HG02610 (cell line): Measurements from ENCODE around the gene THSD7B.
"Not testable (repeated sequence)": the region's sequence is repeated elsewhere in the genome, so short reads cannot be mapped to it uniquely, and the experiment has no call there.

Experiments
- ATAC-seq: cut with Tn5 transposase; IDR thresholded peaks from one replicate; pipeline ENCODE4 v1.9.1; 2021; ENCODE audit warnings: mild to moderate bottlenecking, moderate library complexity; ENCODE audit not compliant: unreplicated experiment

The THSD7B gene

DNA sequence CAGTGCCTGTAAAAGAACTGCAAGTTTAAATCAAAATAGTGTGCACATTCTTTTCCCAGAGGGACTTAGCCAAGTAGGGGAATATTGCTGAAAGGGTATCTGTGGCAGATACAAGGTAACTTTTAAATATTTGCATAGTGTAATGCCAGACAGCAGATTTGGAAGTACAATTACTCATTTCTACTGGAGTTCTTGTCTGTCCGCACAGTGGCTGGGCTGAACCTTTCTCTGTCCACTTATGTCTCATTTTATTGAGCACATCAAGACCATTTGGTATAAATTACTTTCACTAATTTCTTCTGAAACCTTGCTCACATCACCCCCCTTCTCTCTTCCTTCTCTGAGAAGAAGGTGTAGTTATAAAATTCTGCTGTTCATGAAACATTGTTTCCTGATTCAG is 271.3 kb downstream of the THSD7B start:
- ATAC-seq = no peak

GRCh38 chr2:137039482-137040152 is 274.3 kb downstream of the THSD7B start:
- ATAC-seq = no peak

DNA sequence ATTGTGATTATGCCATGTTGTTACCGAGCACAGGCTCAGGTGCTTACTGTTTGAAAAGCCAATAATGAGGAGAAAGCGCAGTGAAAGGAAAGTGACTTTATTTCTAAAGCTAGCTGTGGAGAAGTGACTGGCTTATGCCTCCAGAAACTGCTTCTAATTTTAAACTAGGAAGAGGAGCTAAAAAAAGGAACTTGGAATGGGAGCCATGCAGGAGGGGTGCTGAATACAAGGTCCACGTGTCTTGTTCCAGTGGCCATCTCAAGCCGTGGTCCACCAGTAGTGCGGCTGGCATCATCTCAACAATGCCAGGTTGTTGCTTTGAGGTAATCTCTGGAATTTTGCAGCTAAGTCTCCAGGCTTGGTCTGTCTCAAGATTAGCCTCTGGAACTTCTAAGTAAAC is 282.0 kb downstream of the THSD7B start:
- no peak for ATAC-seq

GRCh38 chr2:137048455-137048854 is 283.1 kb downstream of the THSD7B start:
- no peak for ATAC-seq

- no peak for ATAC-seq
Observed at GRCh38 chr2:137049518-137049917, 284.2 kb downstream of the THSD7B start.

- ATAC-seq = no peak
Observed at GRCh38 chr2:137050949-137051348, 285.6 kb downstream of the THSD7B start.

GRCh38 chr2:137051778-137052398 is 286.5 kb downstream of the THSD7B start:
- no peak for ATAC-seq

GRCh38 chr2:137056704-137057103 is 291.4 kb downstream of the THSD7B start:
- no peak for ATAC-seq

DNA sequence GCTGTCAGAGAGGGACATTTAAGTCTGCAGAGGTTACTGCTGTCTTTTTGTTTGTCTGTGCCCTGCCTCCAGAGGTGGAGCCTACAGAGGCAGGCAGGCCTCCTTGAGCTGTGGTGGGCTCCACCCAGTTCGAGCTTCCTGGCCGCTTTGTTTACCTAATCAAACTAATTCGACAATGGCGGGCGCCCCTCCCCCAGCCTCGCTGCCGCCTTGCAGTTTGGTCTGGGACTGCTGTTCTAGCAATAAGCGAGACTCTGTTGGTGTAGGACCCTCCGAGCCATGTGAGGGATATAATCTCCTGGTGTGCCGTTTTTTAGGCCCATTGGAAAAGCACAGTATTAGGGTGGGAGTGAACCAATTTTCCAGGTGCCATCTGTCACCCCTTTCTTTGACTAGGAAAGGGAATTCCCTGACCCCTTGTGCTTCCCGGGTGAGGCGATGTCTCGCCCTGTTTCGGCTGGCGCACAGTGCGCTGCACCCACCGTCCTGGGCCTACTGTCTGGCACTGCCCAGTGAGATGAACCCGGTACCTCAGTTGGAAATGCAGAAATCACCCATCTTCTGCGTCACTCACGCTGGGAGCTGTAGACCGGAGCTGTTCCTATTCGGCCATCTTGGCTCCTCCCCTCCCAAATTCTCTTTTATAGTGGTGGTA is 310.9 kb downstream of the THSD7B start:
- ATAC-seq = not testable (repeated sequence)

DNA sequence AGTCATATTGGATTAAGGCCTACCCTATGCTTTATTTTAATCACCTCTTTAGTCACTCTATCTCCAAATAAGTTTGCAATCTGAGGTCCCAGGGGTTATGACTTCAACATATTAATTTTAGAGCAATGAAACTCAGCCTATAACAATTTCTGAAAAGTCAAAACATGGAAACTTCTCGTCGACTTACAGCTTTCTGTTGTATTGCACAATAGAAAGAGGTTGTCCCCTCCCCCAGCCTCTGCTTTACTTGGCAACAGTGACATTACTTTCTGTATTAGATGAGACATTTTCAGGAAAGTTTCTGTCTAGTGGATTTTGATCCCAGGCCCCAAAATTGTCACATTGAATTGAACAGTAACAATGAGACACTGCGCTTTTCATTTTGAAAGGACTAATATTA is 326.4 kb downstream of the THSD7B start:
- ATAC-seq = no peak

DNA sequence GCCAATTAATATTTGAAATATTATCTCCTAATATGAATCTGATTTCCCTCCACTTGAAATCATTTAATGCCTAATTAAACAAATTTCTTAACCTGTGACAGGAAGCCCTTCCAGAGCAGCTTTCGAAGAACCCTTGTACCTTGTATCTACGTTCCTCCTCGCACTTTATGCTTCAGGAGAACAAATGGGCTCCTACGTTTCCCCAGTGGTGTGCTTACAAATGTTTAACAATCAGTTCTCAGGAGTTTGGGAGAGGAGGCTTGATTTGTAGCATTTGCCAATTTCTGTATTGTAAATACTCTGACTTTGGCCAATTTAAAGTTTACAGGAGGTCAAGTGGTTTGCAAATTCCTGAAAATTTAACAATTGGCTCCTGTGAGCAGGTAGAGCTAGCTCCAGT is 327.8 kb downstream of the THSD7B start:
- no peak for ATAC-seq

- no peak for ATAC-seq
Observed at GRCh38 chr2:137096187-137096586, 330.8 kb downstream of the THSD7B start.

DNA sequence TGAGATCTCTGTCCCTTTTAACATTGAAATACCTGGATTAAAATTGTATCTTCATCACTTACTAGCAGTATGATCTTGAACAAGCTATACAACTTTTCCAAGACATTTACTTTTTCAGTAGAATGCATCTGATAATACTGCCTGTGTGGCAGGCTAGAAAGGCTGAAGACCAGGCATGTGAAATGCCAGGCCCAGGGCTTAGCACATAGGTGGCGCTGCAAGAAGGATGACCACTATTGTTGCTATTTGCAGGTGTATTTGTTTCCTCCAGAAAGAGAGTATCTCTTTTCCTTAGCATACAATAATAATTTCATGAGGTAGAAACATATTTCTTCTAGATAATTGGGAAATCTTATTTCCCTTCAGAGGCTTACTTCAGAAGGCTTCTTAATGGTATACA is 331.3 kb downstream of the THSD7B start:
- ATAC-seq = no peak

DNA sequence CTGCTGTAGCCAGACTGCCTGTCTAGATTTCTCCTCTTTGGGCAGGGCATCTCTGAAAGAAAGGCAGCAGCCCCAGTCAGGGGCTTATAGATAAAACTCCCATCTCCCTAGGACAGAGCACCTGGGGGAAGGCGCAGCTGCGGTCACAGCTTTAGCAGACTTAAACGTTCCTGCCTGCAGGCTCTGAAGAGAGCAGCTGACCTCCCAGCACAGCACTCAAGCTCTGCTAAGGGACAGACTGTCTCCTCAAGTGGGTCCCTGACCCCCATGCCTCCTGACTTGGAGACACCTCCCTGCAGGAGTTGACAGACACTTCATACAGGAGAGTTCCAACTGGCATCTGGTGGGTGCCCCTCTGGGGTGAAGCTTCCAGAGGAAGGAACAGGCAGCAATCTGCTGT is 336.5 kb downstream of the THSD7B start:
- not testable (repeated sequence) for ATAC-seq

DNA sequence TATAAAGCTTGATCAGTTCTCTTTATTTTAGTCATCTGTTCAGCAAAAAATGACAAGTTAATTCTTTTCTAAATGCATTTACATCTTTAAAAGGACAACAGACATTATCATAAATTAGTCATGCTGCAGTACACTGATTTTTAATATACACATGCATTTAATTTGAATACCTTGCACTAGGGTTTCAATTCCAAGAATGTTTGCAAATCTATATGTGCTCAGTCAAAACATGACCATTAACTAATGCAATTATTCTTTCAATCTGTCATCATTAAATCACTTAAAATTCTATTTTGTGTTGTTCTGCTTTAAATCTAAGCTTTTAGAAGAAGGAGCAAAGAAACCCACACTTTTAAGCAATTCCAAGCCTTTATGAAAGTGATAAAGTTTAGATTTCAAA is 342.6 kb downstream of the THSD7B start:
- ATAC-seq = no peak

- no peak for ATAC-seq
Observed at GRCh38 chr2:137111896-137112295, 346.6 kb downstream of the THSD7B start.

DNA sequence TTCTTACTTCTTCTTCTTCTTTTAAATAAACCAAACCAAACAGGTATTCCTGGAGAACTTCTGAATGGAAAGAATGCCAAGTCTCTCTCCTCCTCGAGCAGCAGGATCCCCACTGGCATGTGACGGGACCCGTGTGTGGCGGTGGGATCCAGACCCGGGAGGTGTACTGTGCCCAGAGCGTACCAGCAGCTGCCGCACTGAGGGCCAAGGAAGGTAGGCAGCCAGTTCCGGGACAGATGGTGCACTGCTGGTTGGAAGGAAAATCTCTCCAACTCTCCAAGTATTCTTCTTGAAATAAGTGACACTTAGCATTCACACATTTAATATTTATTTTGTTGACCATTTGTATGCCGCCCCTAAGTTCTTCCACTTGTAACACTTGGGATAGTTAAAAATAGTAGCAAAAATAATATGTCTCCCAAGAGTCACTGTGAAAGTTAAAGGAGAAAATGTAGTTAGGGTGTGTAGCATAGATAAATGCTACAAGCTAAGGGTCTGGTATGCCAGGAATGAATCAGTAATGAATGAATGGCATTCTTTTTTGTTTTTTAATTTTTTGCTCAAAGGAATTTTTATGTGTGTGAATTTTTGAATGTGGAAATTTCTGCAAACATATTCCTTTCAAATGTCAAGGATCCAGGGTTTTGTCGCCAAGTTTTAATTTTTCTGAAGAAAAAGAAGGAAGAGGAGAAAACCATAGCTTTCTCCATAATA is 349.9 kb downstream of the THSD7B start:
- no peak for ATAC-seq

- no peak for ATAC-seq
Observed at GRCh38 chr2:137115795-137116089, 350.4 kb downstream of the THSD7B start.

DNA sequence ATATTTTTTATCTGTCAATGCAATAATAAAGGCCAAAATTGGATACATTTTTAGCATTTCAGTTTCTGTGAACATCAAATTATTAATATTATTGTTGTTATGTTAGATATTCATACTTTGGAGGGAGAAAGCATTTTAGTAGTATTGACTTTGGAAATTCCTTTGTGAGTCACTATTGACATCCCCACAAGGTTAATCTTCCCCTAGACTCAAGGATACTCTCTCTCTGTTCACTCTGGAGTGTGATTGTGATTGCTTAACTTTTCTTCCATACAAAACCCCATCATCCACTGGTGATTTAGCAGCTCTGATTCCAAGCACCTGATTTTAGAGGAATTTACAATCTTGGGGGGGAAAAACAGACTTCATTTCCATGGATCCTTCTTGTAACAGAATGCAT is 352.0 kb downstream of the THSD7B start:
- no peak for ATAC-seq

GRCh38 chr2:137118140-137118539 is 352.8 kb downstream of the THSD7B start:
- ATAC-seq = no peak

DNA sequence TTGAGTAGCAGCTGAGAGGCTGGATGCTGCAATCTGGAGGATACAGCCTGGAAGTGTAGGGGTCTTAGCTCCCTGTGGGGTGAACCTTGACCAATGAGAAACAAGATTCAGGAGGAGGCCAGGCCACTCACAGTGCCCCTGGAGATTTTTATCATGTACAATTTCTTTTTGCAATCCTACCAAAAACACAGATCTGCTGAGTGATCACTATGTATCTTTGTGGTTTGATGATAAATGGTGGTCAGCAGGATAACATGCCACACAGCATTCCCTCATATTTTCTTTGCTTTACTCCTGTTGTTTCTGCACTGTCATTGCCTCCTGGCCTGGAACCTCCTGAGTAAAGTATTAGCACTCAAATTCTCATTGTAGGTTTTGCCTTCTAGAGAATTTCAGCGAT is 357.9 kb downstream of the THSD7B start:
- ATAC-seq = no peak

GRCh38 chr2:137133225-137133624 is 367.9 kb downstream of the THSD7B start:
- ATAC-seq = no peak
